Measurements from ENCODE around the gene SMCHD1.
"Not testable (repeated sequence)": the region's sequence is repeated elsewhere in the genome, so short reads cannot be mapped to it uniquely, and the experiment has no call there.

The SMCHD1 gene

DNA sequence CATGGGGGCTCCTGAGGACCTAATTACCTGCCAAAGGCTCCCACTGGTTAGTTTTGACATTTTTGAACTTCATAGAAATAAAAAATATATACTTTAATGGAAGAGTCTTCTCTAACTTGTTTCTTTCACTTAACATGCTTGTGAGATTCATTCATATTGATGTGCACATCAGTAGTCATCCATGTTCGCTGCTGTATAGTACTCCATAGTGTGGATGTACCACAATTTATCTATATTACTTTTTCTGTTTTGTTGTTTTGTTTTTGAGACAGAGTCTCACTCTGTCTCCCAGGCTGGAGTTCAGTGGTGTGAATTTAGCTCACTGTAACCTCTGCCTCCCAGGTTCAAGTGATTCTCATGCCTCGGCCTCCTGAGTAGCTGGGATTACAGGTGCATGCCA lies 168.4 kb downstream of the SMCHD1 start:
- DNase-seq, result no peak

DNA sequence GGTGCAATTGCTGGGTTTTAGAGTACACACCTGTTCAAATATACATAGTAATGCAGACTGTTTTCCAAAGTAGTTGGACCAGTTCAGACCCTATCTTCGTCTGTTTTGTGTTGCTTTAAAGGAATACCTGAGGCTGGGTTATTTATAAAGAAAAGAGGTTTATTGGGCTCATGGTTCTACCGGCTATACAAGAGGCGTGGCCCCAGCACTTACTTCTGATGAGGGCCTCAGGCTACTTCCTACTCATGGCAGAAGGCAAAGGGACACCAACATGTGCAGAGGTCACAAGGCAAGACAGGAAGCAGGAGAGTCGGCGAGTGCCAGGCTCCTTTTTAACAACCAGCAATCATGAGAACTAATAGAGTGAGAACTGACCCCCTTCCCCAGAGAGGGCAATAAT lies 169.3 kb downstream of the SMCHD1 start:
- no peak for DNase-seq

DNA sequence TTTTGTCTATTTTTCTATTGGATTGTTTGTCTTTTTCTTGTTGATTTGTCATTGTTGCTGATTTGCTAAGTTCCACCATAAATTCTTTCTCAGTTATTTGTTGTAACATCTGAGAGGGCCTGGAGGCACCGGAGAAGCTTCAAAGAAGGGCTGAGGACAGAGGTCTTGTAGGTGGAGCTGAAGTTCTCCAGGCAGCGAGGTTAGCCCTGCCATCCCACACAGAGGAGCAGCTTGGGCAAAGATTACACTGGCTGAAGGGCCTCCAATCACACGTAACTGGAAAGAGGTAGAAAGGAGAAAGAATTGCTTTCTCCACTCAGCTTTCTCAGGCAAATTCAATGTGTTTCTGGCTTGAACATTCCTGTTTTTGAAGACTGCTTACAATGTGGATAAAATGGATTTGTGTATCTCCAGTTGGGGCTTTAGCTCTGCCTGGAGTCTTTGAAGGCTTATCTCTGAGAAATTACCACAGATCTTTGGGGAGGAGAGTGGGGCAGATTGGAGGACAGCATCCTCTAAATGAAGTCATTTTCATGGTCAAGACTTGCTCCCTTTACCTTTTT lies 170.2 kb downstream of the SMCHD1 start:
- DNase-seq, result no peak

DNA sequence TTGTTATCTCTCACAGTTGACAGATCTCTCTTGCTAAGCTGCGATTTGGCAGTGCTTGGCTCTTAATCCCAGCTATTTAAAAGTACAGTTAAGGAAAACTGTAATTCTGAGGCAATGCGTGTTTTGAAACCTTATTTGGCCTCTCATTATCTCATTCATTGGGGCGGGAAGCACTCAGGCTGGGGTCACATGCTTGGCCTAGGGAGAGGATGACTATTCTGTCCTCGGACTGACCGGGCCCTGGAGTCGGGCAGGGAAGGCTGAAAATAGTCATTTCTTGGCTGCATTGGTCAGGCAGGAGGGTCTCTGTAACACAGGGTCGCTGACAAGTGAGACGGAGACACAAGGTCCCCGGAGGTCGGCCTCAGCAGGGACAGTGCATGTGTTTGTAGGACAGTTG lies 171.1 kb downstream of the SMCHD1 start:
- no peak for DNase-seq

GRCh38 chr18:2827061-2827460 lies 171.5 kb downstream of the SMCHD1 start:
- DNase-seq, result no peak

DNA sequence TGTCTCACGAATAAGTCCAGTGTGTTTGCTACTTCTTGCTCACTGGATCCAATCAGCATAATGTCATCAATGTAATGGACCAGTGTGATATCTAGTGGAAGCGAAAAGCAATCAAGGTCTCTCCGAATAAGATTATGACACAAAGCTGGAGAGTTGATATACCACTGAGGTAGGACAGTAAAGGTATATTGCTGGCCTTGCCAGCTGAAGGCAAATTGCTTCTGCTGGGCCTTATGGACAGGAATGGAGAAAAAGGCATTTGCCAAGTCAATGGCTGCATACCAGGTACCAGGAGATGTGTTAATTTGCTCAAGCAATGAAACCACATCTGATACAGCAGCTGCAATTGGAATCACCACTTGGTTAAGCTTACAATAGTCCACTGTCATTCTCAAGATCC lies 180.6 kb downstream of the SMCHD1 start:
- DNase-seq, result not testable (repeated sequence)

- not testable (repeated sequence) for DNase-seq
These were observed 181.8 kb downstream of the SMCHD1 start for GRCh38 chr18:2837290-2837689.

DNA sequence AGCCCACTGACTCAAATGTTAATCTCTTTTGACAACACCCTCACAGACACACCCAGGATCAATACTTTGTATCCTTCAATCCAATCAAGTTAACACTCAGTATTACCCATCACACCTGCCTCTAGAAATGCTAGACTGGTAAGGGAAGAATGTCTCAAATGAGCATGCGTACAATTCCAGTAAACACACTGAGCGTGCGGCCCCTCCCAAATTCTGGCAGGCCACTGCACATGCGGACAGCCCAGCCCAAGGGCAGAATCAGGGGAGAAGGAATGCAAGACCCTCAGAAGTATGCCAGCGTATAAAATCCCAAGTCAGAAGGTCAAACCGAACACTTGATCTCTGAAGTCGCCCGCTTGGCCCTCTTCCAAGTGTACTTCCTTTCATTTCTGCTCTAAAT lies 183.7 kb downstream of the SMCHD1 start:
- no peak for DNase-seq

GRCh38 chr18:2840521-2840920 lies 185.0 kb downstream of the SMCHD1 start:
- no peak for DNase-seq

- no peak for DNase-seq
These were observed 187.6 kb downstream of the SMCHD1 start for GRCh38 chr18:2843146-2843545.

- DNase-seq, result no peak
These were observed 189.6 kb downstream of the SMCHD1 start for GRCh38 chr18:2845172-2845571.

DNA sequence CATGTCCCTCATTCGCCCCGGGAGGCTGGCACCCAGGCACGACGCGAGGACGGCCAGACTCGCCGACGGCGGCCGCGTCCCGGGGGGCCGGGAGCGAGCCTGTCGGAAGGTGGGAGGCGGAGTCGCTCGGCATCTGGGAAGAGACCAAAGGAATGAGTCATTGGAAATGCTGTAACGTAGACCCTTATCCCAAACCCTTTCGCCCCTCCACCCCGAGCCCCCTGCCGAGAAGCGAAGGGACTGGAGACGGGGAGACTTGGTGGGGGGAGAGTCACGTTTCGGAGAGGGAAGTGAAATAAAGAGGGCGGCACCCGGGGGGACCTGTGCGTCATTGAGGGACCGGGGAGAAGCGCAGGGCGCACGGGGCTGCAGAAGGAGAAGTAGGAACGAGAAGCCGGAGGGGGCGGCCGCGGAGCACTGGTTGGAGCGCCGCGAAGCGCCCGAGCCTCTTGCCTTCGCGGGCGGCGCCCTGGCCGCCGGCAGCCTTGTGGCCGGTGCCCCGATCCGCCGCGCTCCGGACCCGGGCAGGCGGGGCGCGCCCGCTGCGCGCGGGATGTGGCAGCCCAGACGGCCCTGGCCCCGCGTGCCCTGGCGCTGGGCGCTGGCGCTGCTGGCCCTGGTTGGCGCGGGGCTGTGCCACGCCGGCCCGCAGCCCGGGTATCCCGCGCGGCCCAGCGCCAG lies 191.2 kb downstream of the SMCHD1 start, which contains the start of gene EMILIN2:
Gene EMILIN2, plus strand, starts transcription at position 371 of the 681 bp plus-strand sequence. Its CDS starts 183 bp downstream, at position 554.
- peak; percentile 55 to 66 for DNase-seq

DNA sequence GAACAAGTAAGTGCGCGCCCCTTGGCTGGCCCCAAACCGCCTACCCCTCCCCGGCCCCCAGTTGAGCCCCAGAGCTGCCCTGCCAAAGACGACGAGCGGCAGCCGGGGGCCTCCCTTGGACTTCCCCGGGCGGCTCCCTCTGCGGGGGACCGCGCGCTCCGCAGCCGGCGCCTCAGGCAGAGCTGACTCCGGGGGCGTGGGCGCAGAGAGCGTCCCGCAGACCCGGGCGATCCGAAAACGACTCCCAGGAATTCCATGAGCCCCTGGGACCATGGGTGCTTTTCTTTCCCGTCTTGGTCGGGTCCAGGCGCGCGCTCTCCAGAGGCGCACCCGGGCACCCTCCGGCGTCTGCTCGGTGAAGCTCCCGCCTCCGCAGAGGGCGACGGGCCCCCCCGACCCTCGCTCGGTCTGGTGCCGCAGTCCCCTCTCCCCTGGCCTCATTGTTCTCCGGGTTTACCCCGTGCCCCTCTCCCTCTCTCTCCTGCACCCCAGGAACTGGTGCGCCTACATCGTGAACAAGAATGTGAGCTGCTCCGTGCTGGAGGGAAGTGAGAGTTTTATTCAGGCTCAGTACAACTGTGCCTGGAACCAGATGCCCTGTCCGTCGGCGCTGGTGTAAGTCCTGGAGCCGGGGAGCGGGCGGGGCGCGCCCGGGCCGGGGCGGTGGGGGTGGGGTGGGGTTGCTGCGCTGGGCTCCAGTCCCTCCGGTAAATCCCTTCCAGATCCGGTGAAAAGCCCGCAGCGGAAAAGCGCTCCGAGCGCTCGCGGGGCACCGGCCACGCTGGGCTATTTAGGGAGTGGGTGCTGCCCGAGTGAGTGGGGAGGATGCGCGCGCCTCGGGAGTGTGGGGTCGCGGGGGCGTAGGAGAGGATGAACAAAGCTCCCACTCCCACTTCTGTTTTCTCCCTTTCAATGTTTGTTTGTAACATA lies 192.1 kb downstream of the SMCHD1 start:
- peak; percentile 53 to 68 for DNase-seq

DNA sequence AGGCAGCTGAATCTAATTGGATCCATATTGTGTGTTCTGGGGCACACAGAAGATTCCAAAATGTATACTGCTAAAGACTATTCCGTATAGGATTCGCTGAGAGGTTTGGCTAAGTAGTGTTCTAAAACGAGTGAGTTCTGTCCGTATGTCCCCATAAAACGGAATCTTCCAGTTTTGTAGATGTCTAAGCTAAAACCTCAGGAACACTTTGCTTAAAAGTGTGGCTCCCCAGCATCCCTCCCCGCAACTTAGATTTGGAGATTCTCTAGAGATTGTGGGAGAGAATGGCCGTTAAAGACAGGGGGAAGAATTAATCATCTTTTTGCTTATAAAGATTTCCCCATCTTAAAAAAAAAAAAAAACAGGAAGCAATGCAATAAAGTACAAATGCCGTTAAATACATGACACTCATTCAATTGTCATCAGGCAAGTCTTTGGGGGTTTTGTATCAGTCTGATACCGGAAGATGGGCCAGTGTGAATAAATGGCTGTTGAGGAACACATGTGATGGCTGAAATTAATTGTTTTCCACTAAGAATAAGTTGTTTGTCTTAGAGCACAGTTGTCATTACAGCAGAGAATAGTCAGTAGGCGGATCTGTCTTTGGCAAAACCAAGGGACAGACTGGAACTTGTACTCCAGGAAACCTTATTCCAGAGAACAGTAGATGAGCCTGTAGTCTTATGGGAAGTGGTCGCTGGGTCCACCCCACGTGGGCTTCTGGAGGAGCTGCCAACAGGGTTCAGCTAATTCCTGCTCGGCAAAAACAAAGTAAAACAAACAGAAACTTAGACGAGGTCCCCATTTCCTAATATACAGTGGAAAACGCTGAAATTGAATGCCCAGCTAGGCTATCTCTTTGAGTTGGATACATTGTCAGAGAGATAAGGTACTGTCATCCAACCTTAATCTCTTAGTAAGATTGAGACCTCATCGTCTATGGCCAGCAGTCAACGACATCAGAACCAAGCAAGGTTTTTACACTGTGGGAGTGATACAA lies 193.0 kb downstream of the SMCHD1 start:
- no peak for DNase-seq

GRCh38 chr18:2850816-2851215 lies 195.3 kb downstream of the SMCHD1 start:
- peak in 1 of 2 experiments; percentile 38 for DNase-seq

DNA sequence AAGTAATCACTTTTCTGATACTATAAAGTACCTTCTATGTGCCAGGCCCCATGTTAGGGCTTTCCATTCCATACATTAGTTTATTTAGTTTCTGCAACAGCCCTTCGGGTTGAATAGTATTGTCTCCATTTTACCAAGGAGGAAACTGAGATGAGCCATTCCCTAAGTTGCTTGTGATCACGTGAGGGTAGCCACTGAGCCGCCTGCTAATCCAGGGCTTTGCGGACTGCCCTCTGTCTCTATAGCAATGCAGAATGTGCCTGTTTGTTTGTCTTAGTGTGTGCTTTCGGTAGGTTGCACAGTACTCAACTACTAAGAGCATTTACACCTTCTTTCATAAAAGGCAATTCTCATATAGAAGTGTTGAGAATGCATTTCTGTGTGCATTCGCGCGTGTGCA lies 196.2 kb downstream of the SMCHD1 start:
- no peak for DNase-seq

DNA sequence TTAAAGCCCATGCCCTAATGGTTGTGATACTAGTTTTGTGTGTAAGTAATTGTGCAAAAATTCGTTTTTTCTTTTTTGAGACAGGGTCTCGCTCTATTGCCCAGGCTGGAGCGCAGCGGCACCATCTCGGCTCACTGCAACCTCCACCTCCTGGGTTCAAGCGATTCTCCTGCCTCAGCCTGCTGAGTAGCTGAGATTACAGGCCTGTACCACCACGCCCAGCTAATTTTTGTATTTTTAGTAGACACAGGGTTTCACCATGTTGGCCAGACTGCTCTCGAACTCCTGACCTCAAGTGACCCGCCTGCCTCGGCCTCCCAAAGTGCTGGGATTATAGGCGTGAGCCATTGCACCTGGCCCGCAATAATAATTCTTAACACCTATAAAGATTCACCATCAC lies 196.9 kb downstream of the SMCHD1 start:
- DNase-seq, result not testable (repeated sequence)

DNA sequence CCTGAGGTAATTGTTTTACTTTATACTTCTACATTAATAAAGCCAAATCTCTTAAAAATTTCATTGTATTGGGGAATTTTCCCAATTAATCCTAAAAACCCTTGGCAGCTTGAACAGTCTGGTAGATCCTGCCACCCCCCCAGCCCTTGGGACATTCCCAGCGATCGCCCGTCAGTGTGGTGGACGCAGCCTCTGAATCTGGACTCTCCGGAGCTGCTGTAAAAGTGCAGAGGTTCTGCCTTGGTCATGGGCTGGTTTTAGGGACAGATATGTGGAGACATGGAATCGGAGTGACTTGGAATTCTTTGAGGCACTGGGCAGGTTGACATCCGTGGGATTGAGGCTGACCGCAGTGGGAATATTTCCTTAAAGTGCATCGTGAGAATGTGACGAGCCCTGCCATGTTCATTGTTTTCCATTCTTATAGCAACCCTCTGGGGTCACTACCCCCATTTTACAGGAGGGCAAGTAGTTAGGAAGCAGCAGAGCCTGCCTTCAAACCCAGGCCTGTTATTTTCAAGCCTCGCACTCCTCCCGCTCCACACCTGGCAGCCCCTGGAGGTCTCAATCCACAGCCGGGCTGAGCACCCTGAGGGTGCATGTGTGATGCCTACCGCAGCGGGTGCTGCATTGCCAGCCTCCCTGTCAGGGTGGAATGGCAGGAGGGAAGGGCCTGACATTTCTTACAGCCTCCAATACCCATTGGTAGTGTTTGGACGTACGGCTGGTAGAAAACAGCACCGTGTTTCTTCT lies 197.8 kb downstream of the SMCHD1 start:
- no peak for DNase-seq

- DNase-seq, result no peak
These were observed 198.6 kb downstream of the SMCHD1 start for GRCh38 chr18:2853926-2854664.

Measured in activated T-cell treated with anti-CD3 and anti-CD28 coated beads, Interleukin-2, amount 50 U/mL, for 48 hours (primary cell).